Mammary microvascular endothelial cell (primary cell): ENCODE results near the gene GAPVD1. TPM values are rescaled to one million over a fixed set of nuclear protein-coding genes. Genes with fewer than 3 reads are reported as not detected.

ENCODE experiments used
- total RNA-seq: library from RNA; depleted of rRNA; stranded (reverse); fragments of >200 nt; gene quantifications from 2 replicates; pipeline ENCODE4 v1.2.3, GENCODE V29; 2015

GAPVD1 gene
- total RNA-seq = 30.6 and 31.1 TPM in 2 replicates

GRCh38 chr9:125261501-125262293, at the start of gene GAPVD1:
Gene GAPVD1 (plus strand): TSS chr9:125261826. CDS start chr9:125298922, 37,096 bp downstream.

GRCh38 chr9:125241000-125241862, 20.4 kb upstream of the GAPVD1 start, which contains the start of gene HSPA5:
Gene HSPA5 (minus strand): TSS chr9:125241343. CDS start chr9:125241126, 217 bp downstream.

Other genes with a start within 250 kb of the GAPVD1 start
- 2.1 and 4.5 TPM in 2 replicates for gene SCAI, start 118.3 kb upstream of the GAPVD1 start, total RNA-seq
- gene PPP6C, start 72.0 kb upstream of the GAPVD1 start, total RNA-seq = 24.2 and 30.7 TPM in 2 replicates
- 24.2 and 25.4 TPM in 2 replicates for gene RABEPK, start 61.3 kb upstream of the GAPVD1 start, total RNA-seq
- 289 and 291 TPM in 2 replicates for gene HSPA5, start 20.5 kb upstream of the GAPVD1 start, total RNA-seq